OCI-LY3 (cell line): ENCODE results near the gene CXCR5.

ENCODE experiments used
- H2AFZ ChIP-seq: fragments of 200-600, 300-600 bp; shearing (Covaris generic); 2 replicates; pipeline ENCODE4 v1.6.0; 2014; ENCODE audit warnings: antibody characterized with exemption, low read depth, low read length
- H3K27ac ChIP-seq: fragments of 200-600, 300-600 bp; sonication (generic); 2 replicates; pipeline ENCODE4 v1.5.1; 2014; ENCODE audit warnings: mild to moderate bottlenecking, low read length, moderate library complexity, mixed read lengths
- H3K27me3 ChIP-seq: fragments of 200-600, 300-600 bp; sonication (generic); 2 replicates; pipeline ENCODE4 v1.6.1; 2014; ENCODE audit warnings: low read depth, low read length, mixed read lengths
- H3K36me3 ChIP-seq: fragments of 200-600, 300-600 bp; sonication (generic); replicated peaks from 2 replicates; pipeline ENCODE3; 2014; ENCODE audit warnings: low read depth, low read length, mixed read lengths
- H3K4me1 ChIP-seq: fragments of 300-600, 200-600 bp; sonication (generic); 2 replicates; pipeline ENCODE4 v1.6.1; 2014; ENCODE audit warnings: low read length, mixed read lengths
- H3K4me2 ChIP-seq: fragments of 200-600, 300-600 bp; sonication (generic); 2 replicates; pipeline ENCODE4 v1.6.1; 2014; ENCODE audit warnings: low read length, mixed read lengths
- H3K4me3 ChIP-seq: fragments of 300-600, 200-600 bp; sonication (generic); 2 replicates; pipeline ENCODE4 v1.5.1; 2014; ENCODE audit warnings: antibody characterized with exemption, mild to moderate bottlenecking, low read length, moderate library complexity
- H3K79me2 ChIP-seq: fragments of 300-600, 200-600 bp; shearing (Covaris generic); 2 replicates; pipeline ENCODE4 v1.6.1; 2014; ENCODE audit warnings: mild to moderate bottlenecking, low read length, mixed read lengths
- H3K9ac ChIP-seq: fragments of 300-600, 200-600 bp; shearing (Covaris generic); 2 replicates; pipeline ENCODE4 v1.6.0; 2014; ENCODE audit warnings: mild to moderate bottlenecking, low read length, moderate library complexity
- H3K9me3 ChIP-seq: fragments of 200-600, 300-600 bp; shearing (Covaris generic); 2 replicates; pipeline ENCODE4 v1.6.1; 2014; ENCODE audit warnings: low read length, mixed read lengths; ENCODE audit not compliant: insufficient read depth
- H4K20me1 ChIP-seq: fragments of 200-600, 300-600 bp; sonication (generic); 2 replicates; pipeline ENCODE4 v1.6.1; 2016; ENCODE audit warnings: low read length, mixed read lengths; ENCODE audit not compliant: insufficient read depth
- CTCF ChIP-seq: fragments of 200-600, 300-600 bp; sonication (generic); IDR thresholded peaks from 2 replicates; pipeline ENCODE4 v1.5.1; 2014; ENCODE audit warnings: antibody characterized with exemption, low read length, low read depth
- EZH2phosphoT487 ChIP-seq: fragments of 200-600 bp; shearing (Covaris generic); IDR thresholded peaks from 2 replicates; pipeline ENCODE4 v1.6.1; 2018; ENCODE audit warnings: antibody characterized with exemption, mixed run types, low read depth

The CXCR5 gene

GRCh38 chr11:118885319-118885718 lies 1.6 kb downstream of the CXCR5 start:
- peak overlapping the region; percentile 89 for H3K4me3 ChIP-seq
- no peak for TF ChIP-seq CTCF
- no peak for TF ChIP-seq EZH2phosphoT487

DNA sequence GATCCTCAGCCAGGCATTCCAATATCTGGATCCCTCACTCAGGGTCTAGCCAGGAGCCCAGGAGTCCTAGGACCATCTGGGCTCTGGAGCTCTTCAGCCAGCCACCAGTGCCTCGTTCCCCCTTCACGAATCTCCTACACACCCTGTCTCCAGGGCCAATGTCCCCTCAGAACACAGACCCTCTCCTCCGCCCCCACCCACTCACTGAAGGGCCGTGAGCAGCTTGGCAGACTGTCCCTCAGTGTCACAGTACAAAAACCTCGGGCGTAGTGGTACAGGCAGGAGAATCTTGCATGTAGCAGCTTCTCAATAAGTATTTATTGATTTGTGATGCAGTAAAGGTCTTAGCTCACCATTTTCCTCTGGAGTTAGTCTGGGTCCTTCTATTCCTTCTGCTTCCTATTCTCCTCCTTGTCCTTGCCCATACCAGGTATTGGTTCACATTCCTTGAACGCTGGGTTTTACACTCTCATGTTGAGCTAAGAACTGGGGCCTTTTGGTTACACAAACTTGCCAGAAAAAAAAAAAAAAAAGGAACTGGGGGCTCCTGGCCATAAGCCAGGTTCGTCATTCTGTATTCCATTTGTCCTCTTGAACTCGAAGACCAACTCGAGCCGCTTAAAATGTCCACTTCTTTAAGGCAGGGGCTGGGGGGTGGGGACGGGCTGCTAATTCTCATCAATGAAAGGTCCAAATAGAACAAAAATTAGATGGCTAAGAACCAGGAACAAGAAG lies 2.3 kb downstream of the CXCR5 start:
- peaks cover 84% of the 10 kb centered on the region for H3K79me2 ChIP-seq
- TF ChIP-seq CTCF = no peak
- TF ChIP-seq EZH2phosphoT487 = no peak

More at GRCh38 chr11:118885319-118885718, 1.6 kb downstream of the CXCR5 start:
- H2AFZ ChIP-seq = no peak overlapping the region
- peak overlapping the region; percentile 95 for H3K27ac ChIP-seq
- peaks cover 75% of the 10 kb centered on the region for H3K4me1 ChIP-seq
- H3K9me3 ChIP-seq = no peaks in the 10 kb centered on the region
- peaks cover 62% of the 10 kb centered on the region for H3K36me3 ChIP-seq
- no peaks in the 10 kb centered on the region for H3K27me3 ChIP-seq
- peak overlapping the region; percentile 76 for H3K4me2 ChIP-seq
- H3K79me2 ChIP-seq = peaks cover 77% of the 10 kb centered on the region
- H3K9ac ChIP-seq = peak overlapping the region; percentile 98
- peaks cover 35% of the 10 kb centered on the region for H4K20me1 ChIP-seq

DNA sequence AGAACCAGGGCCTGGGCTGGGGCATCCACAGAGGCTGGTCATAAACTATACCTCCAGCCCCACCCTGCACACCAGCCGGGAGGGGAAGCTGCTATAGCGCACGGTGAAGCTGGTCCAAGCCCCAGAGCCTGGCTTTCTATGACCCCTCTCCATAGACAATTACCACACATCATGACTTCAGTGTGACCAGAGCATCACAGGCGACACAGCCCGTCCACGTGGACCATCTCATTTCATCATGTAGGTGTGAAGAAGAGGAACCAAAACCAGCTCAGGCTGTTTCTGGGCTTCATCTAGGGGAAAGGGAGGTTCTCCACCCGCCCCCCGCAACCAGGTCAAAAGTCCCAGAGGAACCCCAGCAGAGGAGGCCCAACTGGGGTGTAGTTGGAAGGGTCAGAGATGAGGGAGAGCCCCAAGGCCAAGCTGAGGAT lies 3.0 kb downstream of the CXCR5 start:
- peak overlapping the region; percentile 76 for H3K4me2 ChIP-seq
- H3K9ac ChIP-seq = peak overlapping the region; percentile 98
- TF ChIP-seq EZH2phosphoT487 = no peak
- no peak for TF ChIP-seq CTCF
- peaks cover 91% of the 10 kb centered on the region for H3K79me2 ChIP-seq
- peak overlapping the region; percentile 95 for H3K27ac ChIP-seq
- H3K36me3 ChIP-seq = peaks cover 71% of the 10 kb centered on the region
- peaks cover 74% of the 10 kb centered on the region for H3K4me1 ChIP-seq
- no peaks in the 10 kb centered on the region for H3K9me3 ChIP-seq
- H3K27me3 ChIP-seq = no peaks in the 10 kb centered on the region
- H2AFZ ChIP-seq = no peak overlapping the region
- peak overlapping the region; percentile 89 for H3K4me3 ChIP-seq
- peaks cover 49% of the 10 kb centered on the region for H4K20me1 ChIP-seq

More for the DNA sequence above, 2.3 kb downstream of the CXCR5 start:
- no peak overlapping the region for H2AFZ ChIP-seq
- no peaks in the 10 kb centered on the region for H3K27me3 ChIP-seq
- H3K27ac ChIP-seq = peak overlapping the region; percentile 95
- H3K4me3 ChIP-seq = peak overlapping the region; percentile 89
- H3K4me2 ChIP-seq = peak overlapping the region; percentile 76
- peak overlapping the region; percentile 98 for H3K9ac ChIP-seq
- H4K20me1 ChIP-seq = peaks cover 42% of the 10 kb centered on the region
- no peaks in the 10 kb centered on the region for H3K9me3 ChIP-seq
- H3K4me1 ChIP-seq = peaks cover 75% of the 10 kb centered on the region
- peaks cover 67% of the 10 kb centered on the region for H3K36me3 ChIP-seq

DNA sequence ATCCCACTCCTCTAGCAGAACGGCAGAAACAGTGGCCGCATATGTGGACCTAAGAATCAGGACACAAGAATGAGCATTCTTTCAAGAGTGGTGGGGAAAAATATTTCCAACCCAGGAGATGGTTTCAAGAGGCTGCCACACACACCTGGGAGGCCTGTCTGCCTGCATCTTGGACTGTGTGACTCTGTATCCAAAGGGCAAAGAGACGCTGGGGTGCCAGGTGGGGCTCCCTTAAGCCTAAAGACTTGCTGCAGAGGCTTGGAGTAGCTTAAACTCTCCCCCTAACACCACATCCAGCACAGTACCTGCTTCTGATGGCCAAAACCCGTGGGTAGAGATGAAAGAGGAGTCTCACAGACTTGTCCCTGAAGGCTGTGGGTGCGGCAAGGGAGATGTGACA lies 3.5 kb downstream of the CXCR5 start:
- TF ChIP-seq CTCF (no peak), EZH2phosphoT487 (no peak)
- Histone ChIP-seq H3K9me3 (no peaks in the 10 kb centered on the region), H3K27ac (peak overlapping the region; percentile 95), H3K79me2 (peaks cover 96% of the 10 kb centered on the region), H3K4me1 (peaks cover 74% of the 10 kb centered on the region), H3K4me2 (peak overlapping the region; percentile 76), H3K36me3 (peaks cover 74% of the 10 kb centered on the region), H4K20me1 (peaks cover 54% of the 10 kb centered on the region), H3K9ac (peak overlapping the region; percentile 98), H2AFZ (no peak overlapping the region), H3K4me3 (peak overlapping the region; percentile 89), H3K27me3 (no peaks in the 10 kb centered on the region)
